EH (cell line): ENCODE results near the gene TSHZ3.

Source experiments
- DNase-seq: peaks from one replicate; pipeline ENCODE4 v3.0.0-alpha.2; 2015; ENCODE audit warnings: low read depth

The TSHZ3 gene

GRCh38 chr19:31337008-31337914, 12.0 kb downstream of the TSHZ3 start:
- no peak for DNase-seq

GRCh38 chr19:31335716-31336115, 13.5 kb downstream of the TSHZ3 start:
- DNase-seq: no peak

GRCh38 chr19:31334849-31335624, 14.2 kb downstream of the TSHZ3 start:
- no peak for DNase-seq

GRCh38 chr19:31334101-31334848, 15.0 kb downstream of the TSHZ3 start:
- DNase-seq: peak; percentile 58

GRCh38 chr19:31332096-31332495, 17.1 kb downstream of the TSHZ3 start:
- DNase-seq: peak; percentile 67

GRCh38 chr19:31331536-31331935, 17.7 kb downstream of the TSHZ3 start:
- DNase-seq: no peak

- DNase-seq: no peak
Observed at GRCh38 chr19:31330761-31331160, 18.5 kb downstream of the TSHZ3 start.

- no peak for DNase-seq
Observed at GRCh38 chr19:31330237-31330636, 19.0 kb downstream of the TSHZ3 start.

GRCh38 chr19:31329819-31330218, 19.4 kb downstream of the TSHZ3 start:
- DNase-seq: no peak

- DNase-seq: no peak
Observed at GRCh38 chr19:31328238-31328637, 21.0 kb downstream of the TSHZ3 start.

GRCh38 chr19:31326329-31327028, 22.8 kb downstream of the TSHZ3 start:
- no peak for DNase-seq

- no peak for DNase-seq
Observed at GRCh38 chr19:31325342-31325741, 23.9 kb downstream of the TSHZ3 start.

GRCh38 chr19:31319465-31319864, 29.8 kb downstream of the TSHZ3 start:
- DNase-seq: no peak

- no peak for DNase-seq
Observed at GRCh38 chr19:31318790-31319425, 30.3 kb downstream of the TSHZ3 start.

GRCh38 chr19:31317570-31317969, 31.7 kb downstream of the TSHZ3 start:
- DNase-seq: no peak

GRCh38 chr19:31317093-31317492, 32.1 kb downstream of the TSHZ3 start:
- DNase-seq: no peak

GRCh38 chr19:31316201-31316951, 32.9 kb downstream of the TSHZ3 start:
- DNase-seq: no peak

- no peak for DNase-seq
Observed at GRCh38 chr19:31315652-31316051, 33.6 kb downstream of the TSHZ3 start.

GRCh38 chr19:31314849-31315629, 34.2 kb downstream of the TSHZ3 start:
- DNase-seq: peak; percentile 17

- DNase-seq: no peak
Observed at GRCh38 chr19:31314156-31314555, 35.1 kb downstream of the TSHZ3 start.
